Measurements from ENCODE around the gene INAFM2.

Gene INAFM2

DNA sequence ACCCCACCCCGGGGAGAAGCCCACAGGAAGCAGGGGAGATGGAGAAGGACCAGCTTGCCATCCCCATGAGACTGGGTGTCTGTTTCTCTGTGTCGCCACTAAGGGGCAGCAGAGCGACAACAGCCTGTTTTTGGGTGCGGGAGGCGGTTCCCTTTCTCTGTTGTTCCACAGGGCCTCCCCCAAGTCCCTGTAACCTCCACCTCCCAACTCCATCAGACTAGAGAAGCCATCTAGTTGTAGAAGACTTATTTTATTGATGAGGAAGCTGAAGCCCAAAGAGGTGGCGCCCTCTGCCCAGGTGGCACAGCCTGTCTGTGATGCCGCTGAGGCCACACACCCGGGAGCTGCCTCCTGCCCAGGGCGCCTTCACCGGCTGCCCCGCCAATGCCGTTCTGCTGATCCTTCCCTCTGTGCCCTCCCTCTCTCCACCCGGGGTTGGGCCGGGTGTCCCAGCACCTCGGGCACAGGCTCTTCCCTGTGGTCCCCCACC lies 21.2 kb downstream of the INAFM2 start:
- peak; percentile 54 for DNase-seq (ENCODE audit: low spot score)

DNA sequence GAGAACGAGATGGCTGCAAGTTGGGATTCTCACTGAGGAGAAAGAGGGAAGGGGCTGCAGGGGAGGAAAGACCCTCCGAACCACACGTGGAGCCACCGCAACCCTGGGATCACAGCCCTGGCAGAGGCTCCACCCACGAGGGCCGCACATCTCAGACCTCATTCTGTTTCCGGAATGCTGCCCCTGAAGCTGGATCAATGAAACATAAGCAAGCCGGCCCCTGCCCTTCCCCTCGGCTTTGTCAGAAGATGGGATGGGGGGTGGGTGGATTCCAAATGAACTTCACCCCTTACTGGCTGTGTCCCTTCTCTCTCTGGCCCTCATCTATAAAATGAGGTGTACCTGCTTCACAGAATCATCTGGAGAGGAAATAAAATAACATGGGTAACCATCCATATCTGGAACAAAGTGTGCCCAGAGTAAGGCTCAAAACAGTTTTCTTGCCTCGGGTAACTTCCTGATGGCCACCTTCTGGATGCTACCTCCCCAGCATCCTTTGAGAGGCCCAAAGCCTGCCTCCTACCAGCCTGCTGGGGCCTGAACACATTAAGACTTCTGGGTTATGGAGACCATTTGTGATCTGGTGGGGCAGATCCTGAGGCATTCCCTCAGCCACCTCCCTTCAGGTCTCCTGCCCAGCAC lies 21.9 kb downstream of the INAFM2 start:
- no peak for DNase-seq (ENCODE audit: low spot score)

- DNase-seq (ENCODE audit: low spot score), result no peak
Measured at GRCh38 chr15:40345867-40346578, 22.5 kb downstream of the INAFM2 start.

GRCh38 chr15:40346579-40347558 lies 23.4 kb downstream of the INAFM2 start:
- DNase-seq (ENCODE audit: low spot score), result no peak

GRCh38 chr15:40347559-40348473 lies 24.3 kb downstream of the INAFM2 start:
- DNase-seq (ENCODE audit: low spot score), result no peak

DNA sequence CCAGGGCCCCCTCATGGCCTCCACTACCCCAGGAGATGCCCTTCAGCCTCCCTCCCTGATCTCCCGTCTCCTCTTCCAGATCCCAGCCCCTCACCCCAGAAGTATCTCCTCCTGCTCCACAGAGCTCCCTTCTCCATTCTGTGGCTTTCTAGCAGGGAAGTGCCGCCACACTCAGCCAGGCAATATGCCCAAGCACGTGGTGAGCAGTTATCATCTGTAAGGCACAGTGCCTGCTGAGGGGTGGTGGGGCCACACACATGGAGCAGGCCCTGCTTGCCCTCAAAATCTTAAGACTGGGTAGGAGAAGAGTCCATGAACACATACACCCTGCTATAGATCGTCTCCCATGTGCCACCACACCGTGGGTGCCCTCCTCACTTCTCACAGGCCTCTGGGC lies 25.0 kb downstream of the INAFM2 start:
- no peak for DNase-seq (ENCODE audit: low spot score)

DNA sequence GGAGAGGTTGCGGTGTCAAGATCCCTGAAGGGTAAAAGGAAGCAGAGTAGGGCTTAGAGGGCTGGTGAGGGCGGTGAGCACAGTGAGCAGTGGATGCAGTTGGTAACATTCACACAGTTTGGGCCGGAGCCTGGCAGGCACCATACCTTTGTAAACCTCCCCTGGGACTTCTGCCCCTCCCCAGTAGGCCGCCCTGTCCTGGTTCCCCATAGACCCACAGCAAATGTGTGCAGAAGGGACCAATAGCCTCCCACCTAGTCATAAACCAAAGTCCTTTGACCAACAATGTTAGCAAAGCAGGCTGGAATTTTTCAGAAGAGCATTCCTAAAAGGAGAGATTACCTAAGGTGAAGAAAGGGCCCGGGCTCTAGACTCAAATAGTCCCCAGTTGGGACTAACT lies 25.7 kb downstream of the INAFM2 start:
- no peak for DNase-seq (ENCODE audit: low spot score)

GRCh38 chr15:40352281-40352901 lies 28.9 kb downstream of the INAFM2 start:
- DNase-seq (ENCODE audit: low spot score), result no peak

DNA sequence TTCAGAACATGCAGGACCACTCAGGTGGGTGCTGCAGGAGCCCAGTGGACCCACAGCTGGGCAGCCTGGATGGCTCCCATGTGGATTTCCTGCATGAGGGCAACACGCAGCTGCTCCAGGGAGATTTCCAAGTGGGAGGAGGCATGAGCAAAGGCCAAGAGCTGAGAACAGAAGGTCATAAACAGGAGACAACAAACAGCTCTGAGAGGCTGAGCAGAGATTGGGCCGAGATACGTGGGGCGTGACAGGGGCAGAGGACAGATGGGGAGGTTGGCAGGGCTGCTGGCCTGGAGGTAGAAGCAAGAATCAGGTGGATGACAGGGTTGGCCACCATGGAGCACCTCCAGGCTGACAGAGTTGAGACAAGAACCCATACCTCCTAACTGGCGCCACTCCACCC lies 30.2 kb downstream of the INAFM2 start:
- DNase-seq (ENCODE audit: low spot score), result no peak

- DNase-seq (ENCODE audit: low spot score), result no peak
Measured at GRCh38 chr15:40354408-40355171, 31.1 kb downstream of the INAFM2 start.

- no peak for DNase-seq (ENCODE audit: low spot score)
Measured at GRCh38 chr15:40355976-40356585, 32.6 kb downstream of the INAFM2 start.

GRCh38 chr15:40357246-40357645 lies 33.8 kb downstream of the INAFM2 start:
- DNase-seq (ENCODE audit: low spot score), result no peak

- DNase-seq (ENCODE audit: low spot score), result peak; percentile 85
Measured at GRCh38 chr15:40357723-40358470, 34.4 kb downstream of the INAFM2 start, which contains the start of gene DISP2. Gene DISP2 (plus strand): TSS chr15:40358219. CDS start chr15:40358322, 103 bp downstream.

- DNase-seq (ENCODE audit: low spot score), result no peak
Measured at GRCh38 chr15:40358471-40359353, 35.2 kb downstream of the INAFM2 start.

- DNase-seq (ENCODE audit: low spot score), result no peak
Measured at GRCh38 chr15:40360015-40360414, 36.5 kb downstream of the INAFM2 start.

DNA sequence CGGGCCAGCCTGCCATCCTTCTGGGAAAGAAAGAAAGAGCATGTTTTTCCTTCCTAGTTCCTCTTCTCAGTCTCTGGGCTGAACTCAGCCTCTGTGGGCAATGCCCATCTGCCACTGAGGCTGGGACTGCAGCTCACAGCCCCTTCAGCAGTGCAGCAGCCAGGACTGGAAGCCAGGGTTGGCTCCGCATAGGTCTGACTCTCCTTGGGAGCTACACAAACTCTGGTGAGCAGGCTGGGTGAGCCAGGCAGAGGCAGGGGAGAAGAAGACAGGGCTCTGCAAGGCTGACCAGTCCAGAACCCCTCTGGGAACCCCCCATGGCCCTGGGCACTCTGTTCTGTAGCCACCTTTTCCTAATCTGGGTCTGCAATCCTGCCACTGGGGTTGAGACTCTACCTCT lies 38.1 kb downstream of the INAFM2 start:
- DNase-seq (ENCODE audit: low spot score), result no peak

- DNase-seq (ENCODE audit: low spot score), result no peak
Measured at GRCh38 chr15:40363611-40364010, 40.1 kb downstream of the INAFM2 start.

- no peak for DNase-seq (ENCODE audit: low spot score)
Measured at GRCh38 chr15:40364251-40364650, 40.8 kb downstream of the INAFM2 start.
